B cell (primary cell): ENCODE data around the gene CAPN10. TPM values are rescaled to one million over a fixed set of nuclear protein-coding genes. Genes with fewer than 3 reads are reported as not detected.

ENCODE experiments used
- ATAC-seq: fragments of 200-7000 bp; cut with Tn5 transposase; one replicate; pipeline ENCODE4 v1.10.0; 2021; ENCODE audit warnings: low read depth, mild to moderate bottlenecking, moderate number of reproducible peaks, moderate library complexity
- CTCF ChIA-PET: fragments of 350-600 bp; sonication (Branson Sonifier 250); formaldehyde crosslinking; loops from one replicate; lab custom pipeline; 2021; ENCODE audit warnings: antibody characterized with exemption, inconsistent platforms; lab: Charles Lee
- POLR2A ChIA-PET: fragments of 350-600 bp; sonication (Branson Sonifier 250); formaldehyde crosslinking; loops from one replicate; lab custom pipeline; 2021; ENCODE audit warnings: antibody characterized with exemption; lab: Charles Lee
- DNase-seq: peaks from one replicate; pipeline ENCODE4 v3.0.0; 2013
- H2AFZ ChIP-seq: 2 replicates; pipeline ENCODE4 v1.6.1; 2012; ENCODE audit warnings: mild to moderate bottlenecking, low read depth, low read length; ENCODE audit not compliant: insufficient read depth, poor library complexity, severe bottlenecking
- H3K27ac ChIP-seq, 2 donors: 1 replicate in 1 of 2; 2 replicates in 1 of 2; pipeline ENCODE4 v1.5.1; 2012 to 2013; ENCODE audit warnings: low read length in 2 of 2, mild to moderate bottlenecking in 2 of 2, moderate library complexity in 1 of 2
- H3K27me3 ChIP-seq, 4 experiments: fragments of 200-600 bp in 1 of 4; sonication (generic) in 1 of 4; replicated peaks in 1 of 4; 1 replicate in 2 of 4; 2 replicates in 2 of 4; pipeline versions ENCODE4 v1.6.1 to v1.7.0; 2013 to 2016; ENCODE audit warnings: low read length in 3 of 4, mild to moderate bottlenecking in 2 of 4, mixed read lengths in 1 of 4, moderate library complexity in 1 of 4; ENCODE audit not compliant: insufficient read depth in 4 of 4, control insufficient read depth in 3 of 4; ENCODE audit errors: control extremely low read depth in 1 of 4
- H3K36me3 ChIP-seq, 2 experiments: replicated peaks in 1 of 2; 1 replicate in 1 of 2; 2 replicates in 1 of 2; pipeline versions ENCODE4 v1.6.1 to v1.7.1; 2013; ENCODE audit warnings: low read length in 1 of 2; ENCODE audit not compliant: insufficient read depth in 2 of 2, control insufficient read depth in 1 of 2; ENCODE audit errors: control extremely low read depth in 1 of 2, extremely low read depth in 1 of 2
- H3K4me1 ChIP-seq, 2 donors: fragments of 200-600 bp in 1 of 2; sonication (generic) in 1 of 2; 1 replicate in 1 of 2; 2 replicates in 1 of 2; pipeline versions ENCODE4 v1.5.1 to v1.6.1; 2013 to 2017; ENCODE audit warnings: low read length in 2 of 2; ENCODE audit not compliant: control insufficient read depth in 2 of 2, insufficient read depth in 2 of 2
- H3K4me2 ChIP-seq: replicated peaks from 2 replicates; pipeline ENCODE3; 2012; ENCODE audit warnings: mild to moderate bottlenecking, low read depth, low read length; ENCODE audit not compliant: poor library complexity, severe bottlenecking
- H3K4me3 ChIP-seq, 5 experiments: fragments of 200-600 bp in 1 of 5; sonication (generic) in 1 of 5; 1 replicate in 3 of 5; 2 replicates in 2 of 5; pipeline versions ENCODE4 v1.5.1 to v1.7.0; 2011 to 2016; ENCODE audit warnings: low read length in 4 of 5, mild to moderate bottlenecking in 4 of 5, low read depth in 2 of 5, control low read depth in 1 of 5, moderate library complexity in 1 of 5; ENCODE audit not compliant: insufficient read depth in 1 of 5; ENCODE audit errors: control extremely low read depth in 1 of 5, extremely low read depth in 1 of 5
- H3K79me2 ChIP-seq: fragments of 200-600 bp; sonication (generic); one replicate; pipeline ENCODE4 v1.6.0; 2016; ENCODE audit warnings: low read length; ENCODE audit not compliant: control insufficient read depth, insufficient read depth
- H3K9ac ChIP-seq: fragments of 200-600 bp; sonication (generic); 2 replicates; pipeline ENCODE4 v1.6.1; 2017; ENCODE audit warnings: mild to moderate bottlenecking, low read length, moderate library complexity
- H3K9me3 ChIP-seq, 3 donors: one replicate each; pipeline versions ENCODE4 v1.6.1 to v1.7.1; 2013; ENCODE audit warnings: low read length in 2 of 3; ENCODE audit not compliant: control insufficient read depth in 2 of 3, insufficient read depth in 1 of 3; ENCODE audit errors: control extremely low read depth in 1 of 3
- H4K20me1 ChIP-seq: 2 replicates; pipeline ENCODE4 v1.6.0; 2012; ENCODE audit warnings: mild to moderate bottlenecking, low read length; ENCODE audit not compliant: insufficient read depth, control insufficient read depth, poor library complexity, severe bottlenecking
- H3K27ac Mint-ChIP-seq: one replicate; pipeline ENCODE4 v1.8.0; 2021; ENCODE audit warnings: mixed read lengths
- H3K27me3 Mint-ChIP-seq: one replicate; pipeline ENCODE4 v1.8.0; 2021; ENCODE audit warnings: mixed read lengths
- H3K4me1 Mint-ChIP-seq: one replicate; pipeline ENCODE4 v1.8.0; 2021; ENCODE audit warnings: mixed read lengths
- H3K4me3 Mint-ChIP-seq: one replicate; pipeline ENCODE4 v1.8.0; 2021; ENCODE audit warnings: mixed read lengths
- H3K9me3 Mint-ChIP-seq: one replicate; pipeline ENCODE4 v1.8.0; 2022; ENCODE audit warnings: mixed read lengths; ENCODE audit not compliant: insufficient read depth
- EZH2 ChIP-seq: IDR thresholded peaks from 2 replicates; pipeline ENCODE4 v1.6.1; 2012; ENCODE audit warnings: borderline replicate concordance, low read depth, mild to moderate bottlenecking, moderate library complexity, low read length; ENCODE audit not compliant: insufficient read depth, poor library complexity, severe bottlenecking
- WGBS: methylation state at CpG from one replicate; pipeline ENCODE4 v1.1.5; 2013; ENCODE audit warnings: missing lambda C conversion rate; ENCODE audit not compliant: insufficient coverage; 5-methylcytosine and 5-hydroxymethylcytosine counted together
- intact Hi-C: fragments of 100-400 bp; cut with micrococcal nuclease; formaldehyde crosslinking; loops from one replicate; pipeline ENCODE4 v1.10.0; 2022
- polyA plus RNA-seq: library from polyadenylated mRNA; depleted of rRNA; stranded (reverse); fragments of >200 nt; gene quantifications from 2 replicates; pipeline ENCODE4 v1.2.3, GENCODE V29; 2012
- total RNA-seq, 2 donors: library from RNA; stranded (reverse); fragments of 120-200 nt in 1 of 2; gene quantifications; 1 replicate in 1 of 2; 2 replicates in 1 of 2; pipeline versions ENCODE4 v1.2.3 to v1.2.4, GENCODE V29; 2013 to 2022
- TF ChIP-seq, protein P1 (sequence below): fragments of 200-600 bp; IDR thresholded peaks from one replicate; pipeline ENCODE4 v1.8.0; 2022; ENCODE audit warnings: antibody characterized with exemption, mild to moderate bottlenecking

Gene CAPN10
- total and polyA plus RNA-seq, 2 donors (not counting 1 experiment from before 2014, with no cell fraction given) = 73.4 to 92.1 TPM

DNA sequence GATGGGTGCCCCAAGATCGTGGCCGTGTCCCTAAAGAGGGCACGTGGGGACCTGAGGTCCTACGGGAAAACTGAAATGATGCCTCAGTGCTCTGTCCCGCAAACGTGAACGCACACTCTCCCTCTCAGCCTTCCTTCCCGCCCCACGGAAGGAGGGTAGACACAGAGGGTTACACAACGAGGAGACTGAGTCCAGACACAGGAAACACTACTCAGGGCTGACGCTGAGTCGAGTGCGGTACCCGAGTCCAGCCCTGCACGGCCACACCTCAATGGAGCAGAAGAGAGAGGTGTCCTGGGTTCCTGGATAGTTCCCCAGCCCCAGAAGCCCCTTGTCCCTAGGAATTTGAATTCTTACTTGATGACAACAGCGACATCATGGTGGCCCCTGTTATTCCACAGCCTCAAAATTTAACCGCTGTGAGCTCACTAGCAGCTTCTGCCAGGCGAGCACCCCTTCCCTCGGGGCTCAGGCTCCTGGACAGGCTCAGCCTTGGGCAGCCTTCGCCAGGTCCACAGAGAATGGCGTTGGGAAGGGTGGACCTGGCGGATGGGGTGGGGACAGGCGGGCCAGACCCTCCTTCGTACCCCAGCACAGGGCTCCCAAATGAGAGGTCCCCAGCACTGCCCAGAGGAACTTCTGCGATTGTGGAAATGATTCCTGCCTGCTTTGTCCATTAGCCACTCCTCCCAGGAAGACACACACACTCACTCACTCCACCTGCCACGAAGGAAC, 19.2 kb upstream of the CAPN10 start:
- Histone ChIP-seq H3K9ac (peak overlapping the region; percentile 70), H3K79me2 (peaks cover 67% of the 10 kb centered on the region), H3K27me3 (no peaks in the 10 kb centered on the region), H3K4me2 (peak overlapping the region; percentile 97), H4K20me1 (peaks cover 43% of the 10 kb centered on the region), H2AFZ (peak overlapping the region; percentile 77), H3K27ac (peak overlapping the region; percentile 75 to 79), H3K4me3 (peak overlapping the region; percentile 43 to 76 (median 58)), H3K4me1 (peaks cover 57 to 67% of the 10 kb centered on the region in 2 donors), H3K36me3 (peaks cover 0 to 14% of the 10 kb centered on the region in 2 experiments), H3K9me3 (no peaks in the 10 kb centered on the region)
- POLR2A ChIA-PET = interaction anchor here (0.6 to 3.7 kb wide), 4 partner anchors 10 to 130 kb away, joined by 3 to 97 read pairs (median 4); partner anchors contain the start of genes ANKMY1 and CAPN10
- 33% methylated on average over 25 of the region's 26 CpGs for WGBS
- no peak for ATAC-seq
- DNase-seq = peak; percentile 55
- CTCF ChIA-PET = interaction anchor here (2.0 to 7.8 kb wide), 6 partner anchors 10 to 53 kb away, joined by 5 to 126 read pairs (median 13); partner anchors contain the start of genes ANKMY1 and CAPN10
- intact Hi-C loops = loop anchor here (10.0 kb wide), 1 partner anchor 537 kb away; the partner anchor contains the start of gene MTERF4
- Mint-ChIP-seq H3K27ac (peak overlapping the region; percentile 93), H3K9me3 (no peaks in the 10 kb centered on the region), H3K4me3 (peak overlapping the region; percentile 91), H3K4me1 (peaks cover 74% of the 10 kb centered on the region), H3K27me3 (no peaks in the 10 kb centered on the region)
- TF ChIP-seq EZH2 = no peak
- TF ChIP-seq, protein P1, sequence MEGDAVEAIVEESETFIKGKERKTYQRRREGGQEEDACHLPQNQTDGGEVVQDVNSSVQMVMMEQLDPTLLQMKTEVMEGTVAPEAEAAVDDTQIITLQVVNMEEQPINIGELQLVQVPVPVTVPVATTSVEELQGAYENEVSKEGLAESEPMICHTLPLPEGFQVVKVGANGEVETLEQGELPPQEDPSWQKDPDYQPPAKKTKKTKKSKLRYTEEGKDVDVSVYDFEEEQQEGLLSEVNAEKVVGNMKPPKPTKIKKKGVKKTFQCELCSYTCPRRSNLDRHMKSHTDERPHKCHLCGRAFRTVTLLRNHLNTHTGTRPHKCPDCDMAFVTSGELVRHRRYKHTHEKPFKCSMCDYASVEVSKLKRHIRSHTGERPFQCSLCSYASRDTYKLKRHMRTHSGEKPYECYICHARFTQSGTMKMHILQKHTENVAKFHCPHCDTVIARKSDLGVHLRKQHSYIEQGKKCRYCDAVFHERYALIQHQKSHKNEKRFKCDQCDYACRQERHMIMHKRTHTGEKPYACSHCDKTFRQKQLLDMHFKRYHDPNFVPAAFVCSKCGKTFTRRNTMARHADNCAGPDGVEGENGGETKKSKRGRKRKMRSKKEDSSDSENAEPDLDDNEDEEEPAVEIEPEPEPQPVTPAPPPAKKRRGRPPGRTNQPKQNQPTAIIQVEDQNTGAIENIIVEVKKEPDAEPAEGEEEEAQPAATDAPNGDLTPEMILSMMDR = no peak
